Left ventricle myocardium superior (tissue), 1 donor: ENCODE results near the gene MNX1. TPM values are rescaled to one million over a fixed set of nuclear protein-coding genes. Genes with fewer than 3 reads are reported as not detected.

ENCODE experiments used
- ATAC-seq: fragments of 200-7000 bp; cut with Tn5 transposase; one replicate; pipeline ENCODE4 v1.9.1; 2020; ENCODE audit warnings: mild to moderate bottlenecking, moderate library complexity
- DNase-seq: peaks from one replicate; pipeline ENCODE4 v3.0.0-alpha.2; 2020
- intact Hi-C: fragments of 100-400 bp; cut with micrococcal nuclease; formaldehyde crosslinking; loops from one replicate; pipeline ENCODE4 v1.11.0; 2022
- total RNA-seq: library from RNA; stranded (reverse); fragmentation: NEBNext Ultra II Directional; extraction: Animal tissue kit (Norgen Biotek cat#: 25700); gene quantifications from one replicate; pipeline ENCODE4 v1.2.1, GENCODE V29; 2021
- donor health status: DM: no; HTN: yes; CAD: no; lungs with severe emphysema.

Gene MNX1
- total RNA-seq, 1 donor from 2014 or later: not detected

DNA sequence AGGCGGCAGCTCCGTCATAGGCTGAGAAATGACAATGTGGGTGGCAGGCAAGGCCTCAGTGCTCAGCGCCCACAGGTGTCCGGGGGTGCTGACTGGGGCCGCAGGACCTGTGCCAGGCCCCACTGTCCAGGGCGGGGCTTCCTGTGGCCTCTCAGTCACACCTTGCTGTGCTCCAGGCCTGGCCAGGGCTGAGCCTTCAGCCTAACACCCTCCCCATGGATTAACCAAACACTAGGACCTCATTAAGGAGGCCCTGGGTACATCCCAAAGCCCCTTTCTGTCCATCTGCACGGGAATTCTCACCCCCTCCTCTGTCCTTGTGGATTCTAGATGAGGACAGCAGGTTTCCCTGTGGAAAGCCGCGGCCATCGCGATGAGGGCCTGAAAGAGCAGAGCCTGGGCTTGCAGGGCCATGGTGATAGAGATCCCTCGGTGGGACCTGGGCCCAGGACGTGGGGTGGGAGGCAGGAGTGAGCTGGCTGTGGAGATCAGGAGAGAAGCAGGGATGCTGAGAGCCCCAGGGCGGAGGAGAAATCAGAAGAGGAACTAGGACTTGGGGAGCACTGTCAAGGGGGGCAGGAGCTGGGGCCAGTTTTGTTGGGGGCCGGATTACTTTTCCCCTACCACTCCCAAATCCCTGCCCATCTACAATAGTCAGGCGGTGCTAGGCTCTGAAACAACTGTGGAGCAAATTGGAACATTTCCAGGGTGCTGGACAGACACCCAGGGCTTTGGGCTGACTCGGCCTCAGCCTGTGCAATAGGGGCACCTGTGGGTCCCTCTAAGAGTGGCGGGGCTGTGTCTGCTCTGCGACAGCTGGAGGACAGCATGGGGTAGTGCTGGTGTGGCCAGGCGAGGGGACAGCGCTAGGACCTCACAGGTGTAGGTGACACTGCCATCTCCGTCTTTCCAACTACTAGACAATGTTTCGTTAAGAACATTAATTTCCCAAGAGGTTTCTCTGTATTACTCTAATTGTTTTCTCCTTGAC lies 23.3 kb upstream of the MNX1 start:
- intact Hi-C loops: no loop called here
- ATAC-seq: no peak
- DNase-seq: no peak

DNA sequence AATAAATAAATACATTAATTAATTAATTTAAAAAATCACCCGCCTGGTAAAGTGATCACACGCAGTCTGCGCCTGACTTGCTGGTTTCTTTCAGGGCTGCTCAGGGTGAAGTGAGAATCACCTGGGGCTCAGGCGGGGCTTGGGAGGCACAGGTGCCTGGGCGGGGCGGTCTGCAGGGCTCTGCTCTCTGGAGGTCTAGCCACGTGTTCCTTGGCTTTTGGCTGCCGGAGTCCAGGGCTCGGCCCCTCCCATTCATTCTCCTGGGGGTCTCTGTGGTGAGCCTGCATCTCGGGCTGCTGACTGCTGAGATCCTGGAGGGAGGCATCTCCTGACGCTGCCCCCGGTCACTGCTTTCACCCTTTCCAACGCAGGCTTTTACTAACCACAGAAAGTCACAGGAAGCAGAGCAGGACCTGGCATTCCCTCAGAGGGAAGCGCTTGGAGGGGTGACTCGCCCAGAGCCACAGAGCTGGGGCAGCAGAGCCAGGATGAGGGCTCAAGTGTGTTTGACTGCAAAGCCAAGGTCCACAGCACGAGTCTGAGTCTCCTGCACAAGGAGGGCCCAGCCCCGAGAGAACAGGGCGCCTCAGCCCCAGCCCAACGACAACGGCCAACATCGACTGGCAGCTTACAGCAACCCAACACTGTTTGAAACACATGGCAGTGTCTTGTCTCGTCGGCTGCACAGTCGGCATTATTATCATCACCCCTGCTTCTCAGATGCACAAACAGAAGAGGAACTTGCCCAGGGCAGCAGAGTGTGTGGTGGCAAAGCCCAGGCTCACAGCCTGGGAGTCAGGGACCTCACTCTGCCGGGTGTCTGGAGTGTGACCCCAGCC lies 22.4 kb upstream of the MNX1 start:
- DNase-seq: no peak
- intact Hi-C loops: no loop called here
- no peak for ATAC-seq

DNA sequence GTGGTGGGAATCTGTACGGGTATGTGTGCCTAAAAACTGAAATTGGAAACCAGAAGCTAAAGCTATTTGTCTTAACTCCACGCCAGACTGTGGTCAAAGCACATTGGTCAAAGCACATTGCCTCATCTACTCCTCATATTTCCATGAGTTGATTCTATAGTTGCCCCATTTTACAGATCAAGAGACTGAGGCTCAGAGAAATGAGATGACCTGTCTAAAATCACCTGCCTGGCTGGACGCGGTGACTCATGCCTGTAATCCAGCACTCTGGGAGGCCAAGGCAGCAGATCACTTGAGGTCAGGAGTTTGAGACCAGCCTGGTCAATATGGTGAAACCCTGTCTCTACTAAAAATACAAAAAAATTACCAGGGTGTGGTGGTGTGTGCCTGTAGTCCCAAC lies 21.7 kb upstream of the MNX1 start:
- ATAC-seq (no peak), DNase-seq (no peak)
- intact Hi-C loops: no loop called here

DNA sequence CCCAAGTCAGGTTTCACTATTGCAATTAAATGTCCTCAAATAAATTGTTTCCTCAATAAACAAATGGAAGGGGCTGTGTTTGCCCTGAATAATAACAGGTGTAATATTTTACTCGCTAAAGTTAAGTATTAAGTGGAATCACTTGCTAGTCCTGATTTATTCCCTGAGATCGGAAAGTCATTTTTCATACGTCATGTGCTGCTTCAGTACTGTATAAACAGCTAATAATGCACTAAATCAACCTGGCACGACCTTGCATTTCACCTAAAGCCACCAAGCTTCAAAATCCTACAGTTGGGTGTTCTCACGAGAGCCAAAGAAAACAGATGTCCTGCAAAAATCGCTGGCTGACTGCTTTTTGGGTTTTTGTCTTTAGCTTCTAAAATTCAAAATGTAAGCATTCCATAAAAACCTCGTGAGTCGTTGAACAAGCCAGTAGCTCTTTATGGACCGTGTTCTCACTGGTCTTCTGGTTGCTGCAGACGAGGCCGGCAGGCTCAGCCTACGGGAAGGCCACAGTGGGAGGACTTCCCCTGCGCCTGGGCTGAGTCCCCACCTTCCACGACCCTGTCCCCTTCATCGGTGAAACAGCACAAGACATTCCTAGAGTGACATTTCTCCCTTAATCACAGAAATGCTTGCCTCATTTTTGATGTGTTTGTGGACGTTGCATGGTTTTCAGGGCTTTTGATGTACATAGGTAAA lies 17.9 kb upstream of the MNX1 start:
- DNase-seq (no peak), ATAC-seq (no peak)
- intact Hi-C loops: no loop called here

DNA sequence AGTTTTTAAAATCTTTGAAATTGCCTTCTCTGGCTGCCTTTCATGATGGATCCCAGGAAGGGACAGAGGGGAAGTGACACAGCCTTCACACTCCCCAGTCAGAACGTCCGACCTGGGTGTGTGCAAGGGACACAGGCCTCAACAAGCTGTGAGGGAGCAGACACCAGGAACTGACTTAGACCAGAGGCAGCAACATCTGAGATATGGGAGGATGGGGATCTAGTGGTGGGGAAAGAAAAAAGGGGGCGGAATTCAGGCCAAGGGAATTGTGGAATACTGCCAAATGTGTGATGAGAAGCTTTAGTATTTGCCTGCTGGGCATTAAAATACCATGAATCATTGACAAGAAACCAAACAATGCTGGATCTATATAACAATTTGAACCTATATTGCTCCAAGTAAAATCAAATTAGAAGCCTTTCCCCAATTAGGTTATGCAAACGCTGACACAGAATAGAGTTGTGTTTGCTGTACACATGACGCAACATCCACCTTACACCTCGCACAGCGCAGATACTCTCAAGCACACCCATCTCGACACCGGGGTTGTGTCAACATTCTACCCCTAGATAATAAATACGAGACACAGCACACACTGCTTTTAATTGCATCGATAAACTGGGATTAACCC lies 17.2 kb upstream of the MNX1 start:
- no peak for DNase-seq
- intact Hi-C loops: no loop called here

DNA sequence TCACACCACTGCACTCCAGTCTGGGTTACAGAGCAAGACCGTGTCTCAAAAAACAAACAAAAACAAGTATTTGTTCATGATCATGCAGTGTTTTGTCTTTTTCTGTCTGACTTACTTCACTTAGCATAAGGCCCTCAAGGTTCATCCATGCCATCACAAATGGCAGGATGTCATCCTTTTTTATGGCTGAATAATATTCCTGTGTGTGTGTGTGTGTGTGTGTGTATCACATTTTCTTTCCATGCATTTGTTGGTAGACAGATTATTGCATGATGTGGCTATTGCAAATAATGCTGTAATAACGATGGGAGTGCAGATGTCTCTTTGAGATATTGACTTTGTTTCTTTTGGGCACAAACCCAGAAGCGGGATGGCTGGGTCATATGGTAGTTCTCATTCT lies 14.3 kb upstream of the MNX1 start:
- intact Hi-C loops: no loop called here
- ATAC-seq: no peak

More for the DNA sequence above, 17.2 kb upstream of the MNX1 start:
- ATAC-seq: no peak

DNA sequence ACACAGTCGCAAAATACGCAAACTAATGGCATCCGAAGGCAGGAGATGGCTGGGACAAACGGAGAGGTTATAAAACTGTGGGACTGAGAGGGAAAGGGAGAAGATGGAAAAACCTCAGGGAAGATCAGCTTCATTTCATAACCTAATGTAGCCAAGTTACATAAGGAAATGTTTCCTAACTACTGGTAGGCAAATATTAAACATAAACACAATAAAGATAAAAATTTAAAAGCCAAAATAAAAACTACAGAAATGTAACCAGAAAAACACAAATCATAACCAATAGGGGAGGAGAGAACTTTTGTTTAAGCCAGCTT lies 13.1 kb upstream of the MNX1 start:
- ATAC-seq (no peak), DNase-seq (no peak)
- intact Hi-C loops: no loop called here

More for the DNA sequence above, 14.3 kb upstream of the MNX1 start:
- no peak for DNase-seq

DNA sequence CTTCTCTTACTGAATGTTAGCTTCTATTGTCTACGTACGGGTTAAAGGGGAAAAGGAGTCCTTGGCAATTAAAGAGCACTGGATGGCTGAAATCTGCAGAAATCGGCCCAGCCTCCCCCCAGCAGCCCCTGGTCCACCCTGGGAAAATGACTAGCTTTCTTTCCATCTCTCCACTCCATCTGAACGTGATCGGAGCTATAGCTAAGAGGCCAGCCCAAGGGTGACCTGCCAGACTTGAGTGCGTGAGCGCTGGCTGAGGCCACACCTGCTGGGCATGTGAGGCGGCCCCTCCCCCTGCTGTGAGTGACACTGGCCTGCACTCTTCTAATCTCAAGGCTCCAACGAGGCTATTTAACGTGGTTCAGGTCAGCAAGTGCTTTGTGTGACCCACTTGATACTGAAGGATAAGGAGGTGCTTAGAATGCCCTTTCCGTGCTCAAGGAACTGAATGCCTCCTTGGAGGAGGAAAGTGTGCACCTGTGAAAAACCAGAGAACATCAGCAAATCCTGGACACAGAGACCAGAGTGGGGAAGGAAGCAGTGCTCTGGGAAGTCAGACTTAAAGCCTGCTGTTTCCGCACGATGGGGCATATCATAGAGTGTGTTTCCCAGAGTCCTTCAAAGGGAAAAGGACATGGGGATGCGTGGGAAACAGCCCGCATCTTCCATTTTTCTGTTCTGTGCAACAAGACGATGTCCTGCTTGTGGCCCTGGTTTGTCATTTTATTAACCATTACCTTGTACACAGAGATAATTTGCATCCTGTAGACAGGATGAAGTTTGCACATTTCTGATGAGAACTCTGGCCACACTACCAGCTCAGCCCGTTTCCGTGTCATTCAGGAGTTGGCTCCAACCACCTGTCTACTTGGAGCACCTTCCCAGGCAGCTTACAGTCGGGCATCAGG lies 12.5 kb upstream of the MNX1 start:
- DNase-seq (no peak), ATAC-seq (no peak)
- intact Hi-C loops: no loop called here

DNA sequence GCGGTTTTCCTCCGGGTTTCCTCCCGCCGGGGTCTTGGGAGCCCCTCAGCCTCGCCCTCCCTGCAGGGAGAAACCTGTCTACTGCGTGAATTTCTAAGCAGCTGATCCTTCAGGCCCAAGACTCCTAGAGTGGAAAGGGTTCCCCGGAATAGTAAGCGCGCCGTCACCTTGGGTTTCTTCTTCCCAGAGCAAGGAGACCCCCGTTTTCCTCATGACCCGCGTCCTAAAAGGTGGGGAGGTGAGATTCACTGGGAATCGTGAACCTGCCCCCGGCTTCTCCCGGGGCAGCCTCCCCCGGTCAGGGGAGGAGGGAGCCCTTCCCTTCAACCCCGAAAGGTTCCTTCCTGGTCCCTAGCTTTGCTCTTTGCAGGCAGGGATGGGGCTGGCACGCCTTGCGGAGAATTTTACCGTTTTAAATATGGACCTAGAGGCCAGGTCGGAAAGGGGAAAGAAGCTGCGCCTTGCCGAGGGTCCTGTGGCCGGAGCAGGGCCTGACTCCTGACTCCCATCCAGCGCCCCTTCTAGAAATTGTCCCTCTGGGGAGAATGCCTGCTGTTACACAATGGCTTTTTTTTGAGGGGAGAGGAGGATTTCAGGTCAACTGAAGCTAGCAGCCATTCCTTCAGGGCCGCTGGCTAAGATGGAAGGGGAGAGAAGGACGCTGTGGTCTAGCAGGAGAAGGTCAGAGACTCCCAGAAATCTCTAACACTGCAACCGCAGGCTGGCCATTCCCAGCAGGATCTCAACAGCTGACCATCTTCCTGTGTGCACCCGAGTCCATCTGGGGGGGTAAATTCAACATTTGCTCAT lies 11.6 kb upstream of the MNX1 start:
- DNase-seq (no peak), ATAC-seq (no peak)
- intact Hi-C loops: no loop called here

DNA sequence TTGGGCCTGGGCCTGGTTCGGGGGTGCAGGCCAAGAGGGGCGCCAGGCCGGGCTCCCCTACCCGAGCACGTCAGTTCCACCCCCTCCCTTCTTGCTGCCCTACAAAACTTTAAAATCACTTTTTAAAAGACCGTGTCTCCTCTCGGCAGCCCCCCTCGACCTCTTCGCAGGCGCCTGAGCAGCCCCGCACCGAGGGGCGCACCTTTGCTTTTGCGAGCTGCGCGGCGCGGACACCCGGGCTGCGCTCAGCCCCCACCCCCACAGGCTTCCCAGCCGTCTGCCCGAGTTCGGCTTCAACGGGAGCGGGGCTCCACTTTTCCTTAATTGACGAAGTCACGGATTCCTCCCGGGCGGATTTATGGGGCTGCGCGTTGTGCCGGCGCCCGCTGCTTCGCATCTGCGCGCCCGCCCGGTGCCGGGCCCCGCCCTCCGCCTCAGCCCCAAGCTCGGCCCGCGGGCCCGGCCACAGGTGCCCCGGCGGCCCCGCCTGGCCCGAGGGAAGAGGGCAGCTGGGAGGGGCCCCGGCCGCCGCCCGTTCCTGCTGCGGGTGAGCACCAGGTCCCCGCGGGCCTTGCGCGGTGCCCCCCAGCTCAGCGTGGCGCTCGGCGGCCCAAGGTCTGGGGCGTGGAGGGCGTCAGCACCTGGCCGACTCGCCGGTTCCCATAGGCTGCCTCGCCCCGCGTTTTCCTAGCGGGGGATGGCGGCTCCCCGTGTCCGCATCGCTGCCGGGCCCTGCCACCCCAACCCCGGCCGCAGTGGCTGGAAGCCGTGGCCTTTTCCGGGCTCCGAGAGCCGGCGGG lies 10.8 kb upstream of the MNX1 start:
- DNase-seq (no peak), ATAC-seq (no peak)
- intact Hi-C loops: no loop called here

DNA sequence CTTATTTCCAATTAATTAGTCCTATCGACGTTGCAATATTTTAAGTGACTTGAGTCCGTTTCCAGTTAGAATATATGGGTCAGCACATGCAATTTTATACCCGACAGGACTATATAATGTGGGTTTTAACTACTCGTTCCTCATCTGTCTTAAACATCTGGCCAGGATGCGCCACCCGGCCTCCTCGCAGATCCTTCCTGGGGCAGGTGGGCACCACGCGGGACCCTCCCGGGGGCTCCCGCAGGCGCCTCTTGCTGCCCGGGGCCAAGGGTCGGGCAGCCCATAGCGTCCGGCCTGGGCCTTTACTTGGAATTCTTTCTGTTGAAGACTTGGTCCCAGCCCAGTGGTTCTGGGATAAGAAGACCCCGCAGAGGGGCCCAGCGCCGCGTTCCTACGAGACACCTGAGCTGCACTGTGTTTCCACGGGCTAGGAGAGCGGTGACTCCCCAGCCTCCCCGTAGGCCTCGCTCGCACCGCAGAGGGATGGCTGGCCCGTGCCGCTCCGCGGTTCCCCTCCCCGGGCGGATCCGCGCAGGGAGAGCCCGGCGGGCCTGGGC lies 10.1 kb upstream of the MNX1 start:
- intact Hi-C loops: no loop called here
- no peak for DNase-seq
- ATAC-seq: no peak

DNA sequence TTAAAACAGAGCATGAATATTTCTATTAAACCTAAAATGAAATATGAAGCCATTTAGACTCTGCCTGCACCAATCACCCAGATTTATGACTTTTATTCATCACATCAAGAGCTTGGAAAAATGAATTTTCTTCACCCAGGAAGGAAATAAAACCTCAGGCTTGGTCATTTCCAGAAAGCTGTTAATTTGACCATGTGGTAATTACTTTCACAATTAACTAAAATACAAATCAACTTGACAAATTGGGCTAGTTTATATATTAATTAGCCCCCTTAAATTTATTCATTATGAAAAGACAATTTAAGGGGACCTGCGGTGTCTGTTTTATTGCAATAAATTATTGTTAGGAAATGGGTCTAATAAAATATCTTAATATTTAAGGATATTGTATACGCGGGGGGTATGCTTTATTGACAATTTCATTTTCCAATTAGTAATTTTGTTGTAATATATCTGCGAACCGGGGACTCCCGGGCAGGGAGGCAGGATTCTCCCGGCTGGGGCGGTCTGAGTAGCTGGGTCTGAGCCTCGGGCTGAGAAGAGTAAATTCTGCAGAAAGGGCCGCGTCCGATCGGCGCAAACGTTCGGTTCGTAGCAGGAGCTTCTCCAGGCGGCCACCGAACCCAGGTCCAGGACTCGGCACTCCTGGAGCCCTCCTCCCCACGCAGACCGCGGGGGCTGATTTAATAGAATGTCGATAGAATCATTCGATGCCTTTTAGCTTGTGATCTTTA lies 9.4 kb upstream of the MNX1 start:
- ATAC-seq: no peak
- intact Hi-C loops: no loop called here
- no peak for DNase-seq

DNA sequence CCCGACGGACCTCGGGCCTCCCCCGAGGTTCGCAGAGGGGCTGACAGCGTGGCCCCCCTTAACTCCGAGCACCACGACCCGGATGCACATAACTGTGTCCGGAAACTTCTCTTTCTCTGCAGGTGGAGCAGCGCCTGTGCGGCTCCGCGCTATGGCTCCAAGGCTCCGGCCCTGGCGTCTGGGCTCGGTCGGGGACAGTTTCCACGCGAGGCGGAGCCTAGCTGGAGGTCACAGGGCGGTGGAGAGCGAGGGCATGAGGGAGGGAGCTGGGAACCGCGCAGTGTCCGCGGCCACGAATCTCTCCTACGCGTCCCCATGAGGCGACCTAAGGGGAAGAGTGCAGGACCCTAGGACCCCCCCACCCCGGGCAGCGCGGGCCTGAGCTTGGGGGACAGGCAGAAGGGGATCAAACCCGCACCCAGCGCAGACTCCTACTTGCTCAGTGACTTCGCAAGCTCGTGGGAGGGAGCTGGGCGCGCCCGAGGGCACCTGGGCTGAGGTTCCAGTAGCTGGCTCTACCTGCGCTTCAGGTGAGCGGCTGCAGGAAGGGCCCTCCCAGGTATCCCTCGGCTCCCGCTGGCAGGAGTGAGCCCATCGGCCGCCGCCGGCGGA lies 8.6 kb upstream of the MNX1 start:
- no peak for DNase-seq
- no peak for ATAC-seq
- intact Hi-C loops: no loop called here

DNA sequence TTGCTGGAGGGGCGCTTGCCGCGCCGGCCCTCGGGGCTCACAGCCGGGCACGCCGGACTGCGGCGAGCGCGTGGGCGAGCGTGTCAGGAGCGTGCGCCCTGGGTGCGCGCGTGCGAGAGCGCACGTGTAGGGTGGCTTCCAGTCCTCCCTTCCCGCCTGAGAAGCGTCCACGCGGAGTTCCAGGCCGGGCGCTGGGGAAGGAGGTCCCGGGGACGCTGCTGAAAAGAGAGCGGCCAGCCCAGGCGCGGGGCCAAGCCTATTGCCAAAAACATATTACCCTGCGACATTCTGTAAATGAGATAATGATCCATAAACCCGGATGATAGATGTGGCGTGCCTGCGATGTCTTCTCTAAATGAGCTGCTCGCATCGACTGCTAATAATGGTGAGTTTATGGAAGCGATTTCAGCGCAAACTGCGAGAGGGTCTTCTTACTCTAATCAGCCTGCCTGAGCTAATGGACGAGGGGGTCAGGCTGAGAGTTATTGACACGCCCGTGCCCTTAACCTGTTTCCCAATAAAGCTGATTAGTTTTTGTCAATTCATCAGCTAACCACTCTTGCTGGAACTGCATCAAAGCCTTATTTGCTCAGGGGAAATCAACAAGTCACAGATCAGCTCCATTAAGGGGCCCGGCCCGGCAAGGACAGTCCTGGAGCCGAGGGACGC lies 8.0 kb upstream of the MNX1 start:
- intact Hi-C loops: no loop called here
- DNase-seq (no peak), ATAC-seq (no peak)
